HG02870 (cell line): ENCODE data around the gene SLC31A1.
"Not testable (repeated sequence)": the region's sequence is repeated elsewhere in the genome, so short reads cannot be mapped to it uniquely, and the experiment has no call there.

Experiments
- ATAC-seq: cut with Tn5 transposase; IDR thresholded peaks from one replicate; pipeline ENCODE4 v1.9.1; 2021; ENCODE audit warnings: mild to moderate bottlenecking, moderate library complexity; ENCODE audit not compliant: unreplicated experiment

The SLC31A1 gene

GRCh38 chr9:113258282-113258681, 36.9 kb downstream of the SLC31A1 start:
- ATAC-seq = no peak

- ATAC-seq = no peak
Observed at GRCh38 chr9:113261917-113262671, 40.8 kb downstream of the SLC31A1 start.

GRCh38 chr9:113266174-113266573, 44.8 kb downstream of the SLC31A1 start:
- no peak for ATAC-seq

GRCh38 chr9:113267911-113268566, 46.7 kb downstream of the SLC31A1 start:
- ATAC-seq = no peak

- no peak for ATAC-seq
Observed at GRCh38 chr9:113269355-113269754, 48.0 kb downstream of the SLC31A1 start.

- ATAC-seq = no peak
Observed at GRCh38 chr9:113269871-113270270, 48.5 kb downstream of the SLC31A1 start.

GRCh38 chr9:113274474-113275156, 53.3 kb downstream of the SLC31A1 start:
- peak; percentile 2 for ATAC-seq

- ATAC-seq = peak; percentile 96
Observed at GRCh38 chr9:113275157-113276131, 54.1 kb downstream of the SLC31A1 start, which contains the start of the genes CDC26 and PRPF4. Gene CDC26, minus strand, starts transcription at chr9:113275572. Its CDS starts 3,065 bp downstream, at chr9:113272507. Gene PRPF4, plus strand, starts transcription at chr9:113275658. Its CDS starts 86 bp downstream, at chr9:113275744.

GRCh38 chr9:113278840-113279239, 57.5 kb downstream of the SLC31A1 start:
- no peak for ATAC-seq

- no peak for ATAC-seq
Observed at GRCh38 chr9:113281356-113281755, 60.0 kb downstream of the SLC31A1 start.

- no peak for ATAC-seq
Observed at GRCh38 chr9:113289091-113289490, 67.7 kb downstream of the SLC31A1 start.

- ATAC-seq = no peak
Observed at GRCh38 chr9:113290052-113290607, 68.8 kb downstream of the SLC31A1 start.

- ATAC-seq = no peak
Observed at GRCh38 chr9:113293285-113293878, 72.0 kb downstream of the SLC31A1 start.

GRCh38 chr9:113296247-113296646, 74.9 kb downstream of the SLC31A1 start:
- not testable (repeated sequence) for ATAC-seq

GRCh38 chr9:113296796-113297558, 75.6 kb downstream of the SLC31A1 start:
- ATAC-seq = no peak

- no peak for ATAC-seq
Observed at GRCh38 chr9:113298311-113298710, 77.0 kb downstream of the SLC31A1 start.

- no peak for ATAC-seq
Observed at GRCh38 chr9:113298924-113299770, 77.8 kb downstream of the SLC31A1 start.

GRCh38 chr9:113299800-113300292, 78.5 kb downstream of the SLC31A1 start:
- no peak for ATAC-seq
